ENCODE measurements around the gene ABCF3.

ABCF3 gene

DNA sequence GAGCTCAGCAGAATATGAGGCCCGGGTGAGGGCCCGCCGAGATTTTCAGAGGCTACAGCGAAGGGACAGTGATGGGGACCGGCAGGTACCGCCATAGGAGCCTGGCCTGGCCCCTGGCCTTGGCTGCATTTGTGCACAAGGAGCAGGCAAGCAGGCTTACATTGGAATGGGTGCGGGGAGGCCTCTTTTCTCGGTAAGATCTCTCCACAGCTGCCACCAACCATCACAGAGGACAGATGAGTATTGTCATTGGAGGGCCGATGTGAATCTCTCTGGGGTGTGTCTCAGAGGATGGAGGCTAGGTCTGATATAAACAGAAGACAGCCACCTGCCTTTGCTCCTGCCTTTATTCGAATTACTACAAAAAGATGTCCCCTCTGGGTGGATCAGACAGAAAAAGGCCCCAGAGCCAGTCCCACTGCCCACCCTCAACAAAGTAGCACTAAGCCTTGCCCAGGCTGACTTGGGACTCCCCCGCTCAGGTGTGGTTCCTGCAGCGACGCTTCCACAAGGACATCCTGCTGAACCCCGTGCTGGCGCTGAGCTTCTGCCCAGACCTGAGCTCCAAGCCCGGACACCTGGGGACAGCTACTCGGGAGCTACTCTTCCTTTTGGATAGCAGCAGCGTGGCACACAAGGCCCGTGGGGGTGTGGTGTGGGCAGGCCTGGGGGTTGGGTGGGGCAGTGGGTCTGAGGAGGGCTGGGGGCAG, 48.8 kb downstream of the ABCF3 start:
- DNase-seq (ENCODE audit: low read depth) = no peak
- no peak for TF ChIP-seq CTCF (IDR thresholded peaks at IDR 0.05; ENCODE audit: low read length, missing control alignments)
- no peak overlapping the region for H3K4me3 ChIP-seq (replicated peaks; ENCODE audit: low read depth, low read length)

GRCh38 chr3:184235381-184236032, 49.5 kb downstream of the ABCF3 start:
- no peak overlapping the region for H3K4me3 ChIP-seq (replicated peaks; ENCODE audit: low read depth, low read length)
- DNase-seq (ENCODE audit: low read depth) = no peak
- no peak for TF ChIP-seq CTCF (IDR thresholded peaks at IDR 0.05; ENCODE audit: low read length, missing control alignments)

DNA sequence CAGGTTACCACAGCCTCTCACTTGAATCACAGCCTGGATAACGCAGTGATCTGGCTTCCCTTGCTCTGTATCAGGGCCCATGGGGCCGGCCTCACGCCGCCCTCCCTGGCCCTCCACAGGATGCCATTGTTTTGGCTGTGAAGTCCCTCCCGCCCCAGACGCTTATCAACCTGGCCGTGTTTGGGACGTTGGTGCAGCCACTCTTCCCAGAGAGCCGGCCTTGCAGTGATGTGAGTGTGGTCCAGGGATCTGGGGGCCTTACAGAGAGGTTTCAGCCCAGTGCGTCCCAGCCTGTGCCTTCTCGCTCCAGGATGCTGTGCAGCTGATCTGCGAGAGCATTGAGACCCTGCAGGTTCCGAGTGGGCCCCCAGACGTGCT, 50.0 kb downstream of the ABCF3 start:
- TF ChIP-seq CTCF (IDR thresholded peaks at IDR 0.05; ENCODE audit: low read length, missing control alignments) = no peak
- H3K4me3 ChIP-seq (replicated peaks; ENCODE audit: low read depth, low read length) = no peak overlapping the region
- no peak for DNase-seq (ENCODE audit: low read depth)

GRCh38 chr3:184236636-184237035, 50.6 kb downstream of the ABCF3 start:
- DNase-seq (ENCODE audit: low read depth) = no peak
- TF ChIP-seq CTCF (IDR thresholded peaks at IDR 0.05; ENCODE audit: low read length, missing control alignments) = no peak
- no peak overlapping the region for H3K4me3 ChIP-seq (replicated peaks; ENCODE audit: low read depth, low read length)

- DNase-seq (ENCODE audit: low read depth) = no peak
- no peak overlapping the region for H3K4me3 ChIP-seq (replicated peaks; ENCODE audit: low read depth, low read length)
- no peak for TF ChIP-seq CTCF (IDR thresholded peaks at IDR 0.05; ENCODE audit: low read length, missing control alignments)
Observed at GRCh38 chr3:184237211-184237610, 51.2 kb downstream of the ABCF3 start.

DNA sequence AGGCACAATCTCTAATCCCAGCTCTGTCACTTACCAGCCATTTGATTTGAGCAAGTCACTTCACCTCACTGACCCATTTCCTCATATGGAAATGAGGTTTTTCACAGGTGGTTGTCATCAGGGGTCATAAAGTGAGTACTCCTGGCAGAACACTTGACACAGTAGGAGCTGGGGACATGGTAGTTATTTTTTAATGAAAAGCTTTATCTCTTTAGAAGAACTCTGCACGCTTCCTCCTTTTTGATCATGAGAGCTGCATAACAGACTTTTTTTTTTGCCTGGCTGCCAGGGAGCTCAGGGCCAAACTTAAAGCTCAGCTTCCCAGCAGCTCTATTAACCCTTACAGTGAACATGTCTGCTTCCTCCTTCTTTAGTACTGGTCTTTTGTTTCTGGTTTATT, 51.8 kb downstream of the ABCF3 start:
- no peak for DNase-seq (ENCODE audit: low read depth)
- no peak for TF ChIP-seq CTCF (IDR thresholded peaks at IDR 0.05; ENCODE audit: low read length, missing control alignments)

More for the DNA sequence above, 51.8 kb downstream of the ABCF3 start:
- no peak overlapping the region for H3K4me3 ChIP-seq (replicated peaks; ENCODE audit: low read depth, low read length)

Data from fibroblast of pulmonary artery (primary cell).